HK-2 (cell line): Measurements from ENCODE around the gene LRRC27.
"Not testable (repeated sequence)": the region's sequence is repeated elsewhere in the genome, so short reads cannot be mapped to it uniquely, and the experiment has no call there.

Experiments used
- DNase-seq: peaks from one replicate; pipeline ENCODE4 v3.0.0-alpha.2; 2018; ENCODE audit not compliant: unreplicated experiment

The LRRC27 gene

DNA sequence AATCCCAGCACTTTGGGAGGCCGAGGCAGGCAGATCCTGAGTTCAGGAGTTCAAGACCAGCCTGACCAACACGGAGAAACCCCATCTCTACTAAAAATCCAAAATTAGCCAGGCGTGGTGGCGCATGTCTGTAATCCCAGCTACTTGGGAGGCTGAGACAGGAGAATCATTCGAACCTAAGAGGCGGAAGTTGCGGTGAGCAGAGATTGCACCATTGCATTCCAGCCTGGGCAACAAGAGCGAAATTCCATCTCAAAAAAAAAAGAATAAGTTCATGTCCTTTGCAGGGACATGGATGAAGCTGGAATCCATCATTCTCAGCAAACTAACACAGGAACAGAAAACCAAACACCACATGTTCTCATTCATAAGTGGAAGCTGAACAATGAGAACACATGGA is 17.1 kb upstream of the LRRC27 start:
- DNase-seq = not testable (repeated sequence)

DNA sequence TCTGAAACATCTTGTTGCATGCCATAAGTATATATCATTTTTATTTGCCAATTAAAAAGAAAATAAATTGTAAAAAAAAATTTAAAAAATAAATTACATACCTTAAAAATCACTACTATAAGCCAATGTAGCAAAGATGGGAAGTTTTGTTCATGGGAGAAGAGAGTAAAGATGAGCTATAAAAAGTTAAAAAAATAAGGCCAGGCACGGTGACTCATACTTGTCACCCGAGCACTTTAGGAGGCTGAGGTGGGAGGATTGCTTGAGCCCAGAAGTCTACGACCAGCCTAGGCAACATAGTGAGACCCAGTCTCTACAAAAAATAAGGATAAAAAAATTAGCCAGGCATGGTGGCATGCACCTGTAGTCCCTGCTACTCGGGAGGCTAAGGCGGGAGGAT is 15.9 kb upstream of the LRRC27 start:
- no peak for DNase-seq

DNA sequence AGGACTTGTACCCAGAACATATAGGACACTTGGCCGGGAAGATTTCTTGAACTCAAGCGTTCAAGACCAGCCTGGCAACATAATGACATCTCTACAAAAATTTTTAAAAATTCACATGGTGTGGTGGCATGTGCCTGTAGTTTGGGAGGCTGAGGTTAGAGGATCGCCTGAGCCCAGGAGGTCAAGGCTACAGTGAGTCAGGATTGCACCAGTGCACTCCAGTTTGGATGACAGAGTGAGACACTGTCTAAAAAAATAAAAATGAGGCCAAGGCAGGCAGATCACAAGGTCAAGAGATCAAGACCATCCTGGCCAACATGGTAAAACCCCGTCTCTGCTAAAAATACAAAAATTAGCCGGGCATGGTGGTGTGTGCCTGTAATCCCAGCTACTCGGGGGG is 14.5 kb upstream of the LRRC27 start:
- DNase-seq = not testable (repeated sequence)

- DNase-seq = peak; percentile 82
These were observed 11.9 kb upstream of the LRRC27 start for GRCh38 chr10:132319853-132320653.

GRCh38 chr10:132320654-132321469 is 11.1 kb upstream of the LRRC27 start:
- DNase-seq = peak; percentile 67

DNA sequence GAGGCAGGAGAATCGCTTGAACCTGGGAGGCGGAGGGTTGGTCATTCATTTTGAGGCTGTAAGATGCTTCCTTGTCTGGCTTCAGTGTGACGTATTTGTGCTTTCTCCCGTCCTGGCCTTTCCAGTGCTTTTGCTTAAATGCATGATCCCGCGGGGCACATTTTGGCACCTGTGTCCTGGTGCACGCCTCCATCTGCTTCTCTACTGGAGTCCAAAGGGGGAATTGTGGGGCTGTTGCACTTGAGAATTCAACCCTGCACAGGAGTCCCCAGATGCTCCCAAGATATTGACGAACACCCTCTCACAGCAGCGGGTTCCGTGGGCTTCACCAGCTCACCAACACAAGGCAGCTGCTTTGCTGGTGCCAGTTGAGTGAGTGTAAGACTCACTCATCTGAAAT is 10.3 kb upstream of the LRRC27 start:
- no peak for DNase-seq

DNA sequence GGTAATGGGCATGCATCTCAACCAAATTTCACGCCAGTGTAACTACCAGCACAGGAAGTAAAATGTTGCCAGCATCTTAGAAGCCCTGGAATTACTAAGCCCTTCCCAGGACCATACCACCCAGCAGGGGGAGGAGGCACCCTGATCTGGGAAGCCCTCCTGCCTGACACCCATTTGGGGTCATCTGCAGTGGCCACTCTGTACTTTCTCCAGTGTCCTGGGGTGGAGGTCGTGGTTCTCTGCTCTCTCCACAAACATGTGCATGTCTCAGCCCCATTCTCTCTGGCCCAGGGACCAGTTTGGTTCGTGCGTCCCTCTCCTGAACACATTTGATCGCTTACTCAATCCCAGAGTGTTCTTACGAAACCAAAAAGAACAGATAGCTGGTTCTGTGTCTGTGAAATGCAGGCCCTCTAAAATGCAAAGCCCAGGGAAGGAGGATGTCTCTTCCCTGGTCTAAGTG is 9.4 kb upstream of the LRRC27 start:
- DNase-seq = no peak

DNA sequence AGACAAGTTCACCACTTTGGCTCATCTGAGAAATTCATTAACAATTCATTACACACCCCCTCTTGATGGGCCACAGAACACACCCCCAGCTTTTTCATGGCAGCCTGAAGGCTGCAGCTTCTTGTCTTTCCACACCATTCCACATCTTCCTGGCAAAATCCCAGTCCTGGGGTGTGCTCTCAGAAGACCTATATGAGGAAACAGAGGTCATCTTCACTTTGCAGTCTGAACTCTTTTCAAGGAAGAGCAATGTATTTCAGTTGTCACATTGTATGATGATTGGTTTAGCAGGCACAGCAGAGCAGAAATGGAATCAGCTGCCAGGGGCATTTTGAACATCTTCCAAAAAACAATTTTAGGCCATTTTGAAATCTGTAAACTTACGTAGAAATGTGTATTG is 7.8 kb upstream of the LRRC27 start:
- no peak for DNase-seq

DNA sequence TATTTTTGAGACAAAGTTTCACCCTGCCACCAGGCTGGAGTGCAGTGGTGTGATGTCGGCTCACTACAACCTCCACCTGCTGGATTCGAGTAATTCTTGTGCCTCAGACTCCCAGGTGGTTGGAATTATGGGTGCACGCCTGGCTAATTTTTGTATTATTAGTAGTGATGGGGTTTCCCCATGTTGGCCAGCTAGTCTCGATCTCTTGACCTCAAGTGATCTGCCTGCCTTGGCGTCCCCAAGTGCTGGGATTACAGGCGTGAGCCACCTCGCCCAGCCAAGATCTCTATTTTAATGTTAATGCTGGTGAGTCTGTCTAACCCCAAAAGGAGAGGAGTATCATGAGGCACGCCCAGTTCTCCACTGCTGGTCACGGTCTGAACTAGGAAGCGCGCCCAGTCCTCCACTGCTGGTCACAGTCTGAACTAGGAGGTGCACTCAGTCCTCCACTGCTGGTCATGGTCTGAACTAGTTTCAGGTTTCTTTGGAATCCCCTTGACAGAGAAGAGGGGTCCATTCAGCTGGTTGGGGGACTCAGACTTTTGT is 5.6 kb upstream of the LRRC27 start:
- no peak for DNase-seq

DNA sequence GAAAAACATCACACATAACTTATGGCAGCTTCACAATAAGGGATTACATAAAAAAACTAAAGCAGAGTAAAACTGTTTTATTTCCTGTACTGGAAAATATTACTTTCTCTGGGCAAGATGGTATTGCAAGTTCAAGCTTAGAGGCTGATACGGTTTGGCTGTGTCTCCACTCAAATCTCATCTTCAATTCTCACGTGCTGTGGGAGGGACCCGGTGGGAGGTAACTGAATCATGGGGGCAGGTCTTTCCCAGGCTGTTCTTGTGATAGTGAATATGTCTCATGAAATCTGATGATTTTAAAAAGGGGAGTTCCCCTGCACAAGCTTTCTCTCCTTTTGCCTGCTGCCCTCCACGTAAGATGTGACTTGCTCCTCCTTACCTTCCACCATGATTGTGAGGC is 5.1 kb upstream of the LRRC27 start:
- no peak for DNase-seq

- no peak for DNase-seq
These were observed 3.9 kb upstream of the LRRC27 start for GRCh38 chr10:132328106-132328505.

GRCh38 chr10:132328738-132329137 is 3.3 kb upstream of the LRRC27 start:
- DNase-seq = no peak

GRCh38 chr10:132329565-132330485 is 2.2 kb upstream of the LRRC27 start:
- no peak for DNase-seq

DNA sequence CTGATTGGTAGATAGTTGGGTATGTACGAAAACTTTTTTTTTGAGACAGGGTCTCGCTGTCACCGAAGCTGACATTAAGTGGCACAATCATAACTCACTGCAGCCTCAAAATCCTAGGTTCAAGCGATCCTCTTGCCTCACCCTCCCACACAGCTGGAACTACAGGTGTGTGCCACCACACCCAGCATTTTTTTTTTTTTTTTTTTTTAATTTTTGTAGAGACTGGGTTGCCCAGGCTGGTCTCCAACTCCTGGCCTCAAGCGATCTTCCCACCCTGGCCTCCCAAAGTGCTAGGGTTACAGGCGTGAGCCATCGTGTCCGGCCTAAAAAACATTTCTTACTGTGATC is 1.5 kb upstream of the LRRC27 start:
- DNase-seq = no peak

- DNase-seq = no peak
These were observed 401 bp downstream of the LRRC27 start for GRCh38 chr10:132332433-132332754.

GRCh38 chr10:132333386-132333785 is 1.4 kb downstream of the LRRC27 start:
- DNase-seq = no peak

DNA sequence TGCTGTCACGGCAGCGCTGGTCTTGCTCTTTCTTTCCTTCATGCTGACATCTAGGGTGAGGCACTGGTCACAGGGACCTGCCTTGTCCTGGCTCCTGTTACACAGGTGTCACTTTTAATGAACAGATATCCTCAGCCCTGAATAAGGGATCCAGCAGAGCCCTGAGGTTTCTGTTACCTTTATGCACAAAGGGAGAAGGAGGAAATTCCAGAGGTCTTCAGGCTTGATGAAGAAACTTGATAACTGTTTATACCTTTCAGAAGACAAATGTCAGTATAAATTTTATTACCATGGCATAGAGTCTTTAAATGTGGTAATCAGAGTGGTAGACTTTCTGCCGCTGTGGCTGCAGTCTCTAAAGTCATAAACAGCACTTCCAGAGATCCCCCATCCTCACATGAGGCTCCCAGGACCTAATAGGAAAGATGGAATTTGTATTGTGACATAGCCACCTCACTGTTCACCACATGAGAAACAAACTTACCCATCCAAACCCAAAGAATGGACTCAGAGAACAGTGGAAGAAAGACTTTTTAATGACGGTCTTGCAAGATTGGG is 2.7 kb downstream of the LRRC27 start:
- DNase-seq = no peak

DNA sequence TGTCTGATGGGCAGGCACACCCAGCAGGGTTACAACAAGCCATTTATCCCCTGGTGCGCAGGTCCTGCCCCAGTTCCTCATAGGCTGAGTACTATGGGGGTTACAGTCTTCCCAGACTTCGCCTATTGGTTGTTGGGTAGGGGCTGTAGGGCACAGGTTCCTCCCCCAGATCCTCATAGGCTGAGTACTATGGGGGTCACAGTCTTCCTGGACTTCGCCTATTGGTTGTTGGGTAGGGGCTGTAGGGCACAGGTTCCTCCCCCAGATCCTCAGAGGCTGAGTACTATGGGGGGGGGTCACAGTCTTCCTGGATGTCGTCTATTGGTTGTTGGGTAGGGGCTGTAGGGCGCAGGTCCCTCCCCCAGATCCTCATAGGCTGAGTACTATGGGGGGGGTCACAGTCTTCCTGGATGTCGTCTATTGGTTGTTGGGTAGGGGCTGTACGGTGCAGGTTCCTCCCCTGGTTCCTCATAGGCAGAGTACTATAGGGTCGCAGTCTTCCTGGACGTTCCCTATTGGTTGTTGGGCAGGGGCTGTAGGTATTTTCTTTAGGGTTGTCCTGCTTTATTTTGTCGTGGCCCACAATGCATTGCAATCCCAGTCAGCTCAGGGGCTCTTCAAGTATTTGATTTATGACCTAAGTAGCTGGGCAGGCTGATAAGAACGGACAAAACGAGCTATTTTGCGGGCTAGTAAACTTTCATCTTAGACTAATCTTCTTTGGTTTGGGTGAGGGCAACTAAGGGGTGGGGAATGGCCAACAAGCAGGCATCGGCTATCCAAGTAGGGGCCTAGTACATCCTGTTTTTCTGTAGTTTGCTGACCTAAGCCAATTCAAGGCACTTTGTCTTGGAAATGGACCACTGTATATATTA is 3.4 kb downstream of the LRRC27 start:
- no peak for DNase-seq

DNA sequence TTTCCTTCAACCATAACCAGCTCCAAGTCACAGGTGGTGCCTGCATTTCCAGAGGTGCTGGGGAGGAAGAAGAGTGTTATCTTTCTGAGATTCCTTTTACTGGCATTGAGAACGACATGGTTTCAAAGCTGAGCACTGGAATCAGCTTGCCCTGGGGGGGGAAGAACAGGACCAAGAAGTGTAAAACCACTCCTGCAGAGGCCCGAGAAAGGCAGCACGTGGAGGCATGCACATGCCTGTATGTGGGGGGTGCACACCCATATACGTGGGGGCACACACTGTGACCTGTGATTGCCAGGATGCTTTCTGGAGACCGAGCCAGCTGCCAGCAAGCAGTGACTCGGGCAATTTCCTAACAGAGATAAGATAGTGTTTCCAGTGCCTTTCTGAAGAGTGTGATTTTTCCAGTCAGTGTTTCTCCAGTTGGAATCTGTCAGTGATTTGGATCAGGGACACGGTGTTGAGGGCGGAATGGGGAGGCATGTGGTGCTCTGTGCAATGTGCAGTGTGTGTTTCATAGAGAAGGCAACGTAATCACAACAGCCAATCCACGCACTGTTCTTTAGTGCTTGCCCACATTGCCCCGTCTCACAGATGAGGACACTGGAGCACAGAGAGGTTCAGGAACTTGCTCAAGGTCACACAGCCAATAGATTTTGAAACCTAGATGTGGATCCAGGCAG is 4.2 kb downstream of the LRRC27 start:
- no peak for DNase-seq

- no peak for DNase-seq
These were observed 5.0 kb downstream of the LRRC27 start for GRCh38 chr10:132336919-132337407.
